ENCODE data around the gene COPS4.

- TF ChIP-seq CTCF (IDR thresholded peaks at IDR 0.05) (no peak), ZFX (IDR thresholded peaks at IDR 0.05; ENCODE audit: borderline replicate concordance) (no peak)
These were observed 10.8 kb upstream of the COPS4 start for GRCh38 chr4:83024233-83024632.
